ENCODE results near the gene MAPK8IP3.

Gene MAPK8IP3

GRCh38 chr16:1818204-1818872 is 112.3 kb downstream of the MAPK8IP3 start:
- no peak overlapping the region for H2AK5ac ChIP-seq (ENCODE audit: low read length)
- no peaks in the 10 kb centered on the region for H3K79me2 ChIP-seq (ENCODE audit: control insufficient read depth, insufficient read depth, low read length)
- H3K23ac ChIP-seq (ENCODE audit: low read length) = no peak overlapping the region
- whole genome bisulfite sequencing (ENCODE audit: extremely low coverage, insufficient coverage, low lambda C conversion rate) = no CpG with 5 or more reads among the region's 27 CpGs
- H3K4me3 ChIP-seq (ENCODE audit: low read length) = no peak overlapping the region
- no peaks in the 10 kb centered on the region for H3K79me1 ChIP-seq (ENCODE audit: low read length)
- no peak overlapping the region for H4K5ac ChIP-seq (ENCODE audit: low read length)
- no peaks in the 10 kb centered on the region for H3K36me3 ChIP-seq (ENCODE audit: control insufficient read depth, insufficient read depth, low read length)
- no peaks in the 10 kb centered on the region for H3K4me1 ChIP-seq (ENCODE audit: control insufficient read depth, low read depth, low read length)
- H3K4ac ChIP-seq (ENCODE audit: low read depth, low read length) = no peak overlapping the region
- no peak overlapping the region for H4K8ac ChIP-seq (ENCODE audit: low read depth, low read length)
- no peak overlapping the region for H2BK5ac ChIP-seq (ENCODE audit: low read length)
- H3K4me2 ChIP-seq (ENCODE audit: low read length) = no peak overlapping the region
- H3K18ac ChIP-seq (ENCODE audit: low read length) = no peak overlapping the region
- no peak overlapping the region for H3K56ac ChIP-seq (ENCODE audit: low read length)
- no peak overlapping the region for H2BK15ac ChIP-seq (replicated peaks; ENCODE audit: low read depth)
- no peak overlapping the region for H3K27ac ChIP-seq (ENCODE audit: low read depth, low read length)
- H2BK120ac ChIP-seq (ENCODE audit: low read depth, low read length) = no peak overlapping the region
- DNase-seq = no peak
- H3K9ac ChIP-seq (ENCODE audit: low read length) = no peak overlapping the region
- H3K27me3 ChIP-seq (ENCODE audit: insufficient read depth, low read length, poor library complexity) = no peaks in the 10 kb centered on the region

DNA sequence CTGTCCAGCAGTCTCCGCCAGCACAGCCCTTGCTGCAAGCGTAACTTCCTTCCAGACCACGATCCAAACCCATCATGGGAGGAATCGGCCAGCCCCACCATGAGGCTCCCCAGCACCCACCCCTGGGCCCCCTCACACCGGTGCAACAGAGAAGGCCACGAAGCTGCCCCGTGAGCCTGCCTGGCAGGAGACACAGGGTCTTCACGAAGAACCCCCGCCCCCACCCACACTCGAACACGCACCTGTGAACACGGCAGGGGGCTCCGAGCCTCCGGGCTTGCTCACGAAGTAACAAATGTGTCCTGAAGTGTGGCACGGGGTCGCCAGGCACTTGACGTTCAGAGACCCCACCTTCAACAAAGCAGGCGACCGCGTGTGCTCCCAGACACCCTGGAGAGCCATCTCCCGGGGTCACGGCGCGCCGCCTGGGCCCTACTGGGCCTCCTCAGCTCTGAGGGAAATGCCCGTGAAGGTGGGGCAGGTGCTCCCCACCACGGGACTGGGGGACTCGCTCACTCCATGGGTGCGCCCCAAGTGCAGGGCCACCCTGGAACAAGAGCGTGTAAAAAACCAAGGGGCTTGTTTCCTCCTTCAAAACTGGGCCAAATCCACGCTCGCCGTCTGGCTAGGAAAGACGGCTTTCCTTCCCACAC is 113.0 kb downstream of the MAPK8IP3 start:
- Histone ChIP-seq H4K5ac (ENCODE audit: low read length) (no peak overlapping the region), H2BK15ac (replicated peaks; ENCODE audit: low read depth) (no peak overlapping the region), H4K8ac (ENCODE audit: low read depth, low read length) (no peak overlapping the region), H3K79me2 (ENCODE audit: control insufficient read depth, insufficient read depth, low read length) (no peaks in the 10 kb centered on the region), H3K79me1 (ENCODE audit: low read length) (no peaks in the 10 kb centered on the region), H2AK5ac (ENCODE audit: low read length) (no peak overlapping the region), H3K4me1 (ENCODE audit: control insufficient read depth, low read depth, low read length) (no peaks in the 10 kb centered on the region), H3K4me3 (ENCODE audit: low read length) (no peak overlapping the region), H3K9ac (ENCODE audit: low read length) (no peak overlapping the region), H3K4me2 (ENCODE audit: low read length) (no peak overlapping the region), H3K27ac (ENCODE audit: low read depth, low read length) (no peak overlapping the region), H2BK5ac (ENCODE audit: low read length) (no peak overlapping the region), H3K18ac (ENCODE audit: low read length) (no peak overlapping the region), H3K4ac (ENCODE audit: low read depth, low read length) (no peak overlapping the region), H2BK120ac (ENCODE audit: low read depth, low read length) (no peak overlapping the region), H3K56ac (ENCODE audit: low read length) (no peak overlapping the region), H3K27me3 (ENCODE audit: insufficient read depth, low read length, poor library complexity) (no peaks in the 10 kb centered on the region), H3K36me3 (ENCODE audit: control insufficient read depth, insufficient read depth, low read length) (no peaks in the 10 kb centered on the region), H3K23ac (ENCODE audit: low read length) (no peak overlapping the region)
- no CpG with 5 or more reads among the region's 35 CpGs for WGBS (ENCODE audit: extremely low coverage, insufficient coverage, low lambda C conversion rate)
- no peak for DNase-seq

DNA sequence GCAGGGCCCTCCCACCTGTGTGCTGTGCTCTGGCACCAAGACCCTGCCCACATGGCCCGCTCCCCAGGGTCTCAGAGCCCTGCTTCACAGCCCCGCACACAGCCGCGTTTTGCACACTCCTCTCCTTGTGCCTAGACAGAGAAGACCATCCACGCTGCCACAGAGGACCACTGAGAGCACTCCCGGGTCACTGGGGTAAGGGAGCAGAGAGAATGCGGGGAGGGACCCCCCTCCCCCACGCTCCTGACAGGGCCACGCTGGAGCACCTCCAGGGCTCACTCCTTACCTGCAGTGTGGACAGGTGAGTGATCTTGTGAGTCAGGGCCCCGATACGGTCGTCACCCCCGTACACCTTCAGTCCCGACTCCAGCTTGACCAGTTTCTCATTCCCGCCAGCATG is 113.6 kb downstream of the MAPK8IP3 start:
- Histone ChIP-seq H2BK5ac (ENCODE audit: low read length) (no peak overlapping the region), H3K56ac (ENCODE audit: low read length) (no peak overlapping the region), H4K8ac (ENCODE audit: low read depth, low read length) (no peak overlapping the region), H3K9ac (ENCODE audit: low read length) (no peak overlapping the region), H3K18ac (ENCODE audit: low read length) (no peak overlapping the region), H3K4me3 (ENCODE audit: low read length) (no peak overlapping the region), H2AK5ac (ENCODE audit: low read length) (no peak overlapping the region), H2BK15ac (replicated peaks; ENCODE audit: low read depth) (no peak overlapping the region), H3K4me1 (ENCODE audit: control insufficient read depth, low read depth, low read length) (no peaks in the 10 kb centered on the region), H3K36me3 (ENCODE audit: control insufficient read depth, insufficient read depth, low read length) (no peaks in the 10 kb centered on the region), H2BK120ac (ENCODE audit: low read depth, low read length) (no peak overlapping the region), H3K4ac (ENCODE audit: low read depth, low read length) (no peak overlapping the region), H3K27ac (ENCODE audit: low read depth, low read length) (no peak overlapping the region), H3K79me2 (ENCODE audit: control insufficient read depth, insufficient read depth, low read length) (no peaks in the 10 kb centered on the region), H3K79me1 (ENCODE audit: low read length) (no peaks in the 10 kb centered on the region), H3K27me3 (ENCODE audit: insufficient read depth, low read length, poor library complexity) (no peaks in the 10 kb centered on the region), H3K23ac (ENCODE audit: low read length) (no peak overlapping the region), H3K4me2 (ENCODE audit: low read length) (no peak overlapping the region), H4K5ac (ENCODE audit: low read length) (no peak overlapping the region)
- no CpG with 5 or more reads among the region's 15 CpGs for WGBS (ENCODE audit: extremely low coverage, insufficient coverage, low lambda C conversion rate)
- no peak for DNase-seq

Small RNA genes lying within 50 kb of the gene (small RNA-seq; reads per million reads assigned to genes)
- gene MIR3177 (ENCODE audit: insufficient read depth) = 19.5 reads per million, percentile 91 among the genes with 10 or more reads in this experiment
